Activated CD4-positive, alpha-beta T cell treated with anti-CD3 and anti-CD28 coated beads for 24 hours (primary cell): ENCODE data around the gene NPNT.

Experiments
- DNase-seq, 2 donors: peaks; one replicate each; pipeline ENCODE4 v3.0.0-alpha.2; 2020; ENCODE audit warnings: low read depth in 2 of 2

Gene NPNT

GRCh38 chr4:105970371-105970770 is 75.1 kb downstream of the NPNT start:
- DNase-seq: no peak

GRCh38 chr4:105971036-105971435 is 75.8 kb downstream of the NPNT start:
- no peak for DNase-seq

- DNase-seq: no peak
These were observed 77.8 kb downstream of the NPNT start for GRCh38 chr4:105972946-105973621.

- DNase-seq: no peak
These were observed 81.6 kb downstream of the NPNT start for GRCh38 chr4:105976915-105977314.

- DNase-seq: no peak
These were observed 83.5 kb downstream of the NPNT start for GRCh38 chr4:105978684-105979296.

GRCh38 chr4:105979506-105979905 is 84.2 kb downstream of the NPNT start:
- DNase-seq: no peak

GRCh38 chr4:105988671-105989070 is 93.4 kb downstream of the NPNT start:
- no peak for DNase-seq

GRCh38 chr4:105989485-105990242 is 94.4 kb downstream of the NPNT start:
- no peak for DNase-seq

GRCh38 chr4:105990933-105991332 is 95.7 kb downstream of the NPNT start:
- no peak for DNase-seq

- DNase-seq: no peak
These were observed 96.5 kb downstream of the NPNT start for GRCh38 chr4:105991726-105992125.

GRCh38 chr4:105992641-105993305 is 97.5 kb downstream of the NPNT start:
- DNase-seq: no peak

GRCh38 chr4:105994061-105994460 is 98.8 kb downstream of the NPNT start:
- no peak for DNase-seq

GRCh38 chr4:105994841-105995501 is 99.7 kb downstream of the NPNT start:
- DNase-seq: no peak

- no peak for DNase-seq
These were observed 101.6 kb downstream of the NPNT start for GRCh38 chr4:105996845-105997244.

GRCh38 chr4:105998171-105999063 is 103.1 kb downstream of the NPNT start:
- DNase-seq: no peak

- no peak for DNase-seq
These were observed 107.7 kb downstream of the NPNT start for GRCh38 chr4:106002994-106003393.

GRCh38 chr4:106010761-106011160 is 115.5 kb downstream of the NPNT start:
- DNase-seq: no peak

GRCh38 chr4:106011387-106011786 is 116.1 kb downstream of the NPNT start:
- no peak for DNase-seq

GRCh38 chr4:106017975-106018374 is 122.7 kb downstream of the NPNT start:
- DNase-seq: no peak

GRCh38 chr4:106019771-106020170 is 124.5 kb downstream of the NPNT start:
- no peak for DNase-seq
